ENCODE data around the gene HS3ST4. TPM values are rescaled to one million over a fixed set of nuclear protein-coding genes. Genes with fewer than 3 reads are reported as not detected.

Gene HS3ST4
- total and polyA plus RNA-seq, 2 donors (not counting 3 experiments of a cell fraction or from before 2014, with no cell fraction given): not detected

DNA sequence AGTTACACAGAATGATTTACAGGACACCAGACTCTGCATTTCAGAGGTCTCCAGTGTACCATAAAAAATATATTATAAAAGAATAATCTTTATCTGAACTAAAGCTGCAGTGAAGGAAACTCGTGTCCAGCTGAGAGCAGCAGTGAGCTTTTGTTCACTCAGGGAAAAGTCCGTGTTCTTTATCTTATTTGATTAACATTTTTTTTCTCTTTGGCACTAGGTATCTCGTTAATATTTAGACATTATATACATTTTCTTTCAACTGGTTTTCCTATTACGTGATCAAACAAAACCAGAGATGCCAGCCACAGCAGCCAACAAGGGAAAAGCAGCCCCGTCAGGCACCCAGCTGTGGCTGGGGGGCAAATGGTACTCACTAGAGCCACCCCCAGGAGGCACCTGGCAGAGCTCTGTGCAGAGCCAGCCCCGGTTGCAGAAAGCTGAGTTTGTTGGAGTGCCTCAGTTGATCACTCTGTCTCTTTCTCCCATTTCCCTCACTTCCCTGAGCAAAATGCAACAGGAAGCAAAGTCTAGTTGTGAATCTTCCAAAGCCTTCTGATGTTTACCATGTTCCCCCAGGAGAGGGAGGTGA lies 1.1 kb upstream of the HS3ST4 start:
- CTCF ChIA-PET: no interaction called here
- Histone ChIP-seq H3K27me3 (ENCODE audit: control insufficient read depth in 2 of 2, insufficient read depth in 2 of 2, low read length in 2 of 2) (peaks cover 9 to 20% of the 10 kb centered on the region in 2 experiments), H3K4me2 (ENCODE audit: insufficient read depth, low read length) (no peak overlapping the region), H3K27ac (ENCODE audit: insufficient read depth, low read depth, low read length) (no peak overlapping the region), H3K4me1 (ENCODE audit: control insufficient read depth, extremely low read depth, insufficient read depth, low read length) (no peaks in the 10 kb centered on the region), H4K20me1 (replicated peaks; ENCODE audit: control insufficient read depth, extremely low read depth, insufficient read depth, low read length) (no peaks in the 10 kb centered on the region), H2AFZ (ENCODE audit: low read depth, low read length) (no peak overlapping the region), H3K4me3 (replicated peaks in 1 of 3; ENCODE audit: insufficient read depth in 1 of 3, low read depth in 1 of 3, low read length in 3 of 3) (no peak overlapping the region), H3K36me3 (ENCODE audit: control insufficient read depth in 2 of 2, extremely low read depth in 1 of 2, insufficient read depth in 2 of 2, low read length in 2 of 2) (no peaks in the 10 kb centered on the region), H3K9me3 (replicated peaks; ENCODE audit: control insufficient read depth, insufficient read depth, low read length) (no peaks in the 10 kb centered on the region), H3K79me2 (ENCODE audit: control insufficient read depth, insufficient read depth, low read length) (no peaks in the 10 kb centered on the region), H3K9me1 (replicated peaks; ENCODE audit: control insufficient read depth, extremely low read depth, insufficient read depth, low read length) (no peaks in the 10 kb centered on the region), H3K9ac (replicated peaks; ENCODE audit: extremely low read depth, insufficient read depth, low read length) (no peak overlapping the region)
- intact Hi-C loops (cut with micrococcal nuclease) (no loop called here), dilution Hi-C loops (cut with MboI; ENCODE audit: extremely low pct_ligation_motif_present, low sequenced_read_pairs) (no loop called here)
- POLR2A ChIA-PET: interaction anchor here (0.5 kb wide), 1 partner anchor 422 kb away, joined by 3 read pairs; no protein-coding TSS in a partner anchor
- FAIRE-seq (no peak), DNase-seq (ENCODE audit: low read depth, low spot score) (no peak)
- BruUV-seq (replicated peaks): no TSS peak
- no peak for TF ChIP-seq POLR2AphosphoS5 (IDR thresholded peaks at IDR 0.05; ENCODE audit: insufficient read depth, low read depth, low read length)

DNA sequence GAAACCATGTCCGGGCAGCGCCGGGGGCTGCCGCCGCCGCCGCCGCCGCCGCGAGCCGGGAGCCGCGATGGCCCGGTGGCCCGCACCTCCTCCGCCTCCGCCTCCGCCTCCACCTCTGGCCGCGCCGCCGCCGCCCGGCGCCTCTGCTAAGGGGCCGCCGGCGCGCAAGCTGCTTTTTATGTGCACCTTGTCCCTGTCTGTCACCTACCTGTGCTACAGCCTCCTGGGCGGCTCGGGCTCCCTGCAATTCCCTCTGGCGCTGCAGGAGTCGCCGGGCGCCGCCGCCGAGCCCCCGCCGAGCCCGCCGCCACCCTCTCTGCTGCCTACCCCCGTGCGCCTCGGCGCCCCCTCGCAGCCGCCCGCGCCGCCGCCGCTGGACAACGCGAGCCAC lies 587 bp downstream of the HS3ST4 start:
- no TSS peak for BruUV-seq (replicated peaks)
- intact Hi-C loops (cut with micrococcal nuclease) (no loop called here), dilution Hi-C loops (cut with MboI; ENCODE audit: extremely low pct_ligation_motif_present, low sequenced_read_pairs) (no loop called here)
- Histone ChIP-seq H3K4me1 (ENCODE audit: control insufficient read depth, extremely low read depth, insufficient read depth, low read length) (no peaks in the 10 kb centered on the region), H3K27me3 (ENCODE audit: control insufficient read depth in 2 of 2, insufficient read depth in 2 of 2, low read length in 2 of 2) (peaks cover 9 to 20% of the 10 kb centered on the region in 2 experiments), H2AFZ (ENCODE audit: low read depth, low read length) (no peak overlapping the region), H3K9ac (replicated peaks; ENCODE audit: extremely low read depth, insufficient read depth, low read length) (no peak overlapping the region), H3K4me3 (replicated peaks in 1 of 3; ENCODE audit: insufficient read depth in 1 of 3, low read depth in 1 of 3, low read length in 3 of 3) (no peak overlapping the region), H4K20me1 (replicated peaks; ENCODE audit: control insufficient read depth, extremely low read depth, insufficient read depth, low read length) (no peaks in the 10 kb centered on the region), H3K4me2 (ENCODE audit: insufficient read depth, low read length) (no peak overlapping the region), H3K79me2 (ENCODE audit: control insufficient read depth, insufficient read depth, low read length) (no peaks in the 10 kb centered on the region), H3K36me3 (ENCODE audit: control insufficient read depth in 2 of 2, extremely low read depth in 1 of 2, insufficient read depth in 2 of 2, low read length in 2 of 2) (no peaks in the 10 kb centered on the region), H3K9me3 (replicated peaks; ENCODE audit: control insufficient read depth, insufficient read depth, low read length) (no peaks in the 10 kb centered on the region), H3K27ac (ENCODE audit: insufficient read depth, low read depth, low read length) (no peak overlapping the region), H3K9me1 (replicated peaks; ENCODE audit: control insufficient read depth, extremely low read depth, insufficient read depth, low read length) (no peaks in the 10 kb centered on the region)
- ChIA-PET POLR2A (no interaction called here), CTCF (no interaction called here)
- TF ChIP-seq POLR2A (IDR thresholded peaks at IDR 0.05; ENCODE audit: low read depth, low read length) (no peak), EZH2 (IDR thresholded peaks at IDR 0.05; ENCODE audit: borderline replicate concordance, low read depth, low read length, severe bottlenecking) (no peak)
- TF ChIP-seq, protein P1, sequence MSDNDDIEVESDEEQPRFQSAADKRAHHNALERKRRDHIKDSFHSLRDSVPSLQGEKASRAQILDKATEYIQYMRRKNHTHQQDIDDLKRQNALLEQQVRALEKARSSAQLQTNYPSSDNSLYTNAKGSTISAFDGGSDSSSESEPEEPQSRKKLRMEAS (IDR thresholded peaks at IDR 0.05; ENCODE audit: insufficient read depth, insufficient read length): no peak
- FAIRE-seq: no peak
- DNase-seq (ENCODE audit: low read depth, low spot score): no peak

All from endothelial cell of umbilical vein (primary cell).